T-cell (primary cell): ENCODE measurements around the gene DNAL4. TPM values are rescaled to one million over a fixed set of nuclear protein-coding genes. Genes with fewer than 3 reads are reported as not detected.

ENCODE experiments used
- ATAC-seq, 4 experiments: fragments of 200-7000 bp in 3 of 4; fragments of 150-1000 bp in 1 of 4; cut with Tn5 transposase; replicated peaks in 1 of 4; 1 replicate in 3 of 4; 2 replicates in 1 of 4; pipeline ENCODE4 v1.10.0; 2021; ENCODE audit warnings: moderate library complexity in 3 of 4, mild to moderate bottlenecking in 2 of 4, moderate number of reproducible peaks in 1 of 4
- CTCF ChIA-PET, 2 donors: fragments of 300-600 bp; sonication (Branson Sonifier 250); formaldehyde crosslinking; loops; one replicate each; lab custom pipeline; 2022; ENCODE audit warnings: antibody characterized with exemption in 2 of 2; lab: Charles Lee
- POLR2A ChIA-PET, 2 donors: fragments of 300-600 bp; sonication (Branson Sonifier 250); formaldehyde crosslinking; loops; one replicate each; lab custom pipeline; 2022; ENCODE audit warnings: antibody characterized with exemption in 2 of 2; lab: Charles Lee
- DNase-seq, 35 experiments: peaks; one replicate each; pipeline versions ENCODE4 v3.0.0 to v3.0.0-alpha.2; 2013 to 2023
- H3K27ac ChIP-seq: one replicate; pipeline ENCODE4 v1.5.1; 2013; ENCODE audit warnings: low read length
- H3K27me3 ChIP-seq, 2 experiments: replicated peaks in 1 of 2; 1 replicate in 1 of 2; 2 replicates in 1 of 2; pipeline versions ENCODE4 v1.6.1 to v1.7.0; 2013; ENCODE audit warnings: low read length in 1 of 2, mixed read lengths in 1 of 2; ENCODE audit not compliant: control insufficient read depth in 2 of 2, insufficient read depth in 2 of 2; ENCODE audit errors: extremely low read depth in 1 of 2
- H3K36me3 ChIP-seq, 2 donors: 1 replicate in 1 of 2; 2 replicates in 1 of 2; pipeline versions ENCODE4 v1.6.1 to v1.7.0; 2013; ENCODE audit warnings: low read length in 1 of 2; ENCODE audit not compliant: control insufficient read depth in 2 of 2, insufficient read depth in 1 of 2; ENCODE audit errors: extremely low read depth in 1 of 2
- H3K4me1 ChIP-seq, 2 experiments: 1 replicate in 1 of 2; 2 replicates in 1 of 2; pipeline versions ENCODE4 v1.6.1 to v1.7.0; 2013; ENCODE audit warnings: low read length in 2 of 2, mixed read lengths in 1 of 2; ENCODE audit not compliant: insufficient read depth in 2 of 2, control insufficient read depth in 1 of 2; ENCODE audit errors: extremely low read depth in 1 of 2
- H3K4me3 ChIP-seq, 2 donors: 1 replicate in 1 of 2; 2 replicates in 1 of 2; pipeline versions ENCODE4 v1.5.1 to v1.7.0; 2013; ENCODE audit warnings: mild to moderate bottlenecking in 2 of 2, low read length in 1 of 2, moderate library complexity in 1 of 2; ENCODE audit not compliant: control insufficient read depth in 1 of 2; ENCODE audit errors: extremely low read depth in 1 of 2
- H3K9me3 ChIP-seq: 2 replicates; pipeline ENCODE4 v1.7.0; 2013
- H3K27ac Mint-ChIP-seq, 2 donors: one replicate each; pipeline ENCODE4 v1.8.0; 2020 to 2021; ENCODE audit warnings: mild to moderate bottlenecking in 2 of 2, mixed read lengths in 2 of 2
- H3K27me3 Mint-ChIP-seq, 2 donors: one replicate each; pipeline ENCODE4 v1.8.0; 2021 to 2022; ENCODE audit warnings: mixed read lengths in 2 of 2
- H3K36me3 Mint-ChIP-seq: one replicate; pipeline ENCODE4 v1.8.0; 2021; ENCODE audit warnings: mixed read lengths
- H3K4me1 Mint-ChIP-seq, 3 donors: one replicate each; pipeline ENCODE4 v1.8.0; 2020 to 2022; ENCODE audit warnings: mixed read lengths in 3 of 3, mild to moderate bottlenecking in 1 of 3
- H3K4me3 Mint-ChIP-seq, 3 donors: one replicate each; pipeline ENCODE4 v1.8.0; 2020 to 2022; ENCODE audit warnings: mild to moderate bottlenecking in 3 of 3, mixed read lengths in 3 of 3, moderate library complexity in 3 of 3
- H3K9me3 Mint-ChIP-seq, 3 donors: one replicate each; pipeline ENCODE4 v1.8.0; 2020 to 2022; ENCODE audit warnings: mixed read lengths in 3 of 3
- WGBS: methylation state at CpG from one replicate; pipeline ENCODE4 v1.1.5; 2013; ENCODE audit warnings: missing lambda C conversion rate; ENCODE audit not compliant: insufficient coverage; 5-methylcytosine and 5-hydroxymethylcytosine counted together
- total RNA-seq, 35 experiments: library from RNA in 6 of 35; stranded (reverse) in 6 of 35; fragments of 120-200 nt in 1 of 35; gene quantifications; one replicate each; pipeline versions ENCODE4 v1.2.1 to v1.2.4 and lab custom pipeline; 2013 to 2026

DNAL4 gene
- total RNA-seq, 5 donors from 2014 or later (not counting 1 experiment from before 2014, with no cell fraction given): 5.4 to 13.0 (median 8.8) TPM

GRCh38 chr22:38732251-38732815, 61.6 kb downstream of the DNAL4 start:
- peaks cover 47% of the 10 kb centered on the region for H3K36me3 Mint-ChIP-seq
- Histone ChIP-seq H3K4me3 (no peak overlapping the region), H3K4me1 (peaks cover 0 to 75% of the 10 kb centered on the region in 2 experiments), H3K27ac (peak overlapping the region; percentile 28), H3K9me3 (no peaks in the 10 kb centered on the region), H3K27me3 (no peaks in the 10 kb centered on the region), H3K36me3 (peaks cover 44 to 80% of the 10 kb centered on the region in 2 donors)
- peaks cover 0 to 1% of the 10 kb centered on the region in 2 donors for H3K27me3 Mint-ChIP-seq
- 88% methylated on average over 11 of the region's 13 CpGs for WGBS
- ATAC-seq: no peak
- H3K27ac Mint-ChIP-seq: peak overlapping the region; percentile 83 to 89
- peaks cover 41 to 59% (median 53%) of the 10 kb centered on the region in 3 donors for H3K4me1 Mint-ChIP-seq
- no peaks in the 10 kb centered on the region for H3K9me3 Mint-ChIP-seq
- ChIA-PET POLR2A (no interaction called here), CTCF (interaction anchor here (0.7 to 1.3 kb wide), 3 partner anchors 8 to 34 kb away, joined by 3 to 7 read pairs (median 3); no protein-coding TSS in a partner anchor)
- no peak for DNase-seq
- peak overlapping the region in 1 of 3 donors; percentile 31 for H3K4me3 Mint-ChIP-seq

- Histone ChIP-seq H3K4me3 (no peak overlapping the region), H3K27me3 (no peaks in the 10 kb centered on the region), H3K9me3 (no peaks in the 10 kb centered on the region), H3K4me1 (peaks cover 0 to 69% of the 10 kb centered on the region in 2 experiments), H3K27ac (peak overlapping the region; percentile 28), H3K36me3 (peaks cover 47 to 80% of the 10 kb centered on the region in 2 donors)
- H3K36me3 Mint-ChIP-seq: peaks cover 47% of the 10 kb centered on the region
- H3K4me1 Mint-ChIP-seq: peaks cover 36 to 53% (median 48%) of the 10 kb centered on the region in 3 donors
- 100% methylated on average over 3 of the region's 6 CpGs for WGBS
- ATAC-seq (peak in 3 of 4 experiments; percentile 2 to 8 (median 4)), DNase-seq (no peak)
- peaks cover 0 to 1% of the 10 kb centered on the region in 2 donors for H3K27me3 Mint-ChIP-seq
- no peaks in the 10 kb centered on the region for H3K9me3 Mint-ChIP-seq
- peak overlapping the region in 1 of 3 donors; percentile 31 for H3K4me3 Mint-ChIP-seq
- CTCF ChIA-PET: interaction anchor here in 1 of 2 donors (0.6 to 1.3 kb wide), 2 partner anchors 26 to 37 kb away, joined by 3 read pairs; no protein-coding TSS in a partner anchor
- H3K27ac Mint-ChIP-seq: peak overlapping the region; percentile 82 to 89
- POLR2A ChIA-PET: interaction anchor here in 1 of 2 donors (0.7 kb wide), 1 partner anchor 17 kb away, joined by 3 read pairs; no protein-coding TSS in a partner anchor
Measured at GRCh38 chr22:38731703-38732161, 62.2 kb downstream of the DNAL4 start.

DNA sequence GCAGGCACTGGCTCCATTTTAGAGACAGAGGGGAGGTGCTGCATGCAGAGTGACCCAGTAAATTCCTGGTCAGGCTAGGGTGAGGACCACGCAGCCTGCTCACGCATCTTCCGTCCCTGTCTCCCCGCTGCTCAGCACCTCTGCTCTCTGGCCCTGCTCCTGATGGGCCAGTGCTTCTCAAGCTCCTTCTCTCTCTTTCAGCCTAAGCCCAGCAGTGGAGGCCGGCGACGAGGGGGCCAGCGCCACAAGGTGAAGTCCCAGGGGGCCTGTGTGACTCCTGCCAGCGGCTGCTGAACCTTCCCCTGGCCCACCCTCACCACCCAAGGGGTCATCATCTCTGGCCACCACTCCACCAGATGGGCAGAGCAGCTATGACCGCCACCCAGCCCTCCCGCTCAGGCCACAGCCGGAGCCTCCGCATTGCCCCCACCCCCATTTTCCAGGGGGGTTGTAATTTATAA, 63.5 kb downstream of the DNAL4 start:
- ChIA-PET POLR2A (interaction anchor here in 1 of 2 donors (0.7 kb wide), 1 partner anchor 9 kb away, joined by 4 read pairs; no protein-coding TSS in a partner anchor), CTCF (interaction anchor here in 1 of 2 donors (0.7 to 1.3 kb wide), 2 partner anchors 25 to 26 kb away, joined by 3 to 4 read pairs; no protein-coding TSS in a partner anchor)
- Mint-ChIP-seq H3K4me1 (peaks cover 31 to 42% (median 35%) of the 10 kb centered on the region in 3 donors), H3K36me3 (peaks cover 53% of the 10 kb centered on the region), H3K9me3 (no peaks in the 10 kb centered on the region), H3K27ac (peak overlapping the region; percentile 57 to 82), H3K4me3 (no peak overlapping the region), H3K27me3 (peaks cover 0 to 1% of the 10 kb centered on the region in 2 donors)
- DNase-seq (no peak), ATAC-seq (no peak)
- Histone ChIP-seq H3K27ac (no peak overlapping the region), H3K4me1 (peaks cover 0 to 56% of the 10 kb centered on the region in 2 experiments), H3K4me3 (no peak overlapping the region), H3K27me3 (no peaks in the 10 kb centered on the region), H3K9me3 (no peaks in the 10 kb centered on the region), H3K36me3 (peaks cover 47 to 80% of the 10 kb centered on the region in 2 donors)
- WGBS: 99% methylated on average over 8 of the region's 13 CpGs

DNA sequence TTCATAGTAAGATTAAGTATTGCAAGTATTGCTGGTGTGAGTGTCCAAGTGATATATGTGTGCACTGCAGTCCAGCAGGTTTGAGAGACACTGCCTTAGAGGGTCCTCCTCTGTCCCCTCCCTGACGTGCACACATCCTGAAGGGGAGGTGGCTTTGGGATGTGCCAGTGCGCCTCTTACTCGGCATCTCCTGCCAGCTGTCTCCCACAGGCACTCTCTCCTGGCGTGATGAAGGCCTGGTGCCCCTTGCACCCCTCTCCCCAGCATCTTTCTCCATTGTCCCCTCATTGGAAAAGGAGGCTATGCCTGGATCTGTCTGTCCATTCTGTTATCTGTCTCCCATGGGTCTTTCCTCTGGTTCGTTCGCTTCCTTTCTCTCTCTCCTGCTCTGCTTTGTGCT, 64.0 kb downstream of the DNAL4 start:
- Histone ChIP-seq H3K27me3 (no peaks in the 10 kb centered on the region), H3K27ac (no peak overlapping the region), H3K4me3 (no peak overlapping the region), H3K36me3 (peaks cover 44 to 80% of the 10 kb centered on the region in 2 donors), H3K9me3 (no peaks in the 10 kb centered on the region), H3K4me1 (peaks cover 0 to 51% of the 10 kb centered on the region in 2 experiments)
- Mint-ChIP-seq H3K27ac (peak overlapping the region; percentile 55 to 82), H3K9me3 (no peaks in the 10 kb centered on the region), H3K4me3 (no peak overlapping the region), H3K27me3 (peaks cover 0 to 1% of the 10 kb centered on the region in 2 donors), H3K36me3 (peaks cover 58% of the 10 kb centered on the region), H3K4me1 (peaks cover 32 to 42% (median 34%) of the 10 kb centered on the region in 3 donors)
- DNase-seq (no peak), ATAC-seq (no peak)
- ChIA-PET CTCF (interaction anchor here in 1 of 2 donors (0.6 kb wide), 1 partner anchor 24 kb away, joined by 3 read pairs; the partner anchor contains the start of gene GTPBP1), POLR2A (interaction anchor here in 1 of 2 donors (0.7 kb wide), 2 partner anchors 8 to 318 kb away, joined by 3 to 4 read pairs; no protein-coding TSS in a partner anchor)
- 94% methylated on average over 3 of the region's 6 CpGs for WGBS

- no peaks in the 10 kb centered on the region for H3K9me3 Mint-ChIP-seq
- H3K27ac Mint-ChIP-seq: peak overlapping the region; percentile 57 to 82
- WGBS: 97% methylated on average over 17 of the region's 18 CpGs
- peaks cover 26 to 38% (median 30%) of the 10 kb centered on the region in 3 donors for H3K4me1 Mint-ChIP-seq
- ChIA-PET POLR2A (interaction anchor here in 1 of 2 donors (0.5 to 0.7 kb wide), 2 partner anchors 9 to 319 kb away, joined by 3 to 4 read pairs; no protein-coding TSS in a partner anchor), CTCF (interaction anchor here in 1 of 2 donors (0.6 kb wide), 1 partner anchor 24 kb away, joined by 3 read pairs; the partner anchor contains the start of gene GTPBP1)
- peaks cover 0 to 45% of the 10 kb centered on the region in 2 experiments for H3K4me1 ChIP-seq
- H3K27me3 ChIP-seq: no peaks in the 10 kb centered on the region
- H3K36me3 Mint-ChIP-seq: peaks cover 59% of the 10 kb centered on the region
- no peaks in the 10 kb centered on the region for H3K9me3 ChIP-seq
- peaks cover 0 to 1% of the 10 kb centered on the region in 2 donors for H3K27me3 Mint-ChIP-seq
- H3K36me3 ChIP-seq: peaks cover 39 to 82% of the 10 kb centered on the region in 2 donors
- DNase-seq (no peak), ATAC-seq (no peak)
- H3K4me3 ChIP-seq: no peak overlapping the region
- H3K4me3 Mint-ChIP-seq: no peak overlapping the region
- H3K27ac ChIP-seq: no peak overlapping the region
Measured at GRCh38 chr22:38728871-38729796, 64.8 kb downstream of the DNAL4 start.
